ENCODE results near the gene RPL39L. TPM values are rescaled to one million over a fixed set of nuclear protein-coding genes. Genes with fewer than 3 reads are reported as not detected.

Gene RPL39L
- total RNA-seq, 1 experiment from 2014 or later: 27.2 TPM

DNA sequence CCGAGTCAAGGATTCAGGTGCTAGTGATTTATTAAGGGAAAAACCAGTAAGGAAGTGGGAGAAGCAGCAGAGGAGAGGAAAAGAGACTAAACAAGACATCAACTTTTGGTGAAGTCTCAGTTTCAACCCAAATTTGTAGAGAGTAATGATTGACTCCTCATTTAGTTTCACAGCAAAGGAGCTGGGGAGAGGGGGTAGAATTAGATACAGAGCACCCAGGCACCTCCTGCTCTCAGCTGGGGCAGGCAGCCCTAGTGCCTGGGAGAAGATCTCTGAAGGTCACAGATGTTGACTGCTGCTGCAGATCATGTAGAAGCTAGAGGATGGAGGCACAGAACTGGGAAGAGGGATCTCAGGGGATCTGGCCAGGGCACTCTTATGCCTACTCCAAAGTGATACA, 29.1 kb downstream of the RPL39L start:
- CTCF ChIA-PET: interaction anchor here (0.6 kb wide), 1 partner anchor 8 kb away, joined by 5 read pairs; no protein-coding TSS in a partner anchor
- H3K4me3 Mint-ChIP-seq (ENCODE audit: low read depth, unreplicated experiment): no peak overlapping the region
- H3K27me3 Mint-ChIP-seq (ENCODE audit: unreplicated experiment): no peaks in the 10 kb centered on the region
- no peaks in the 10 kb centered on the region for H3K9me3 Mint-ChIP-seq (ENCODE audit: low read depth, unreplicated experiment)
- no peak overlapping the region for H3K27ac Mint-ChIP-seq (ENCODE audit: unreplicated experiment)
- no TSS peak for BruUV-seq (replicated peaks)
- intact Hi-C loops (cut with micrococcal nuclease; ENCODE audit: unreplicated experiment): no loop called here
- no peak for TF ChIP-seq CTCF (IDR thresholded peaks at IDR 0.05; ENCODE audit: unreplicated experiment)
- H3K36me3 Mint-ChIP-seq (ENCODE audit: insufficient read depth, unreplicated experiment): no peaks in the 10 kb centered on the region
- H3K4me1 Mint-ChIP-seq (ENCODE audit: low read depth, unreplicated experiment): peaks cover 12% of the 10 kb centered on the region
- no peak for DNase-seq

DNA sequence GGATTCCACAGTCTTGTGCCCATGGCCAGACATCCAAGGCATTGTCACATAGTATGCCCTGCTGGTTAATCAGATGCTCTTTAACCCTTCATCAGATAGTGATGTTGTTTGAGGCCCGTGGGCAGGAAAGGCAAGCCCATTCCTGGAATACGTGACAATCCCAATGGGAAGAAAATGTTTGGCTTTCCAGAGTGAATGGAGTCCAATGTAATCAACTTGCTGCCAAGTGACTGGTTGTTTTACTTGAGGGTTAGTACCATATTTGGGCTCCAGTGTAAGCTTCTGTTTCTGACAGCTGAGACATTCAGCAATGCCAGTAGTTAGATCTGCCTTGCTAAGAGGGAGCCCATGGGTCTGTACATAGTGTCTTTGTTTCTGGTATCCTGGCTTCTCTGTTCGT, 31.3 kb downstream of the RPL39L start:
- Mint-ChIP-seq H3K9me3 (ENCODE audit: low read depth, unreplicated experiment) (no peaks in the 10 kb centered on the region), H3K36me3 (ENCODE audit: insufficient read depth, unreplicated experiment) (no peaks in the 10 kb centered on the region), H3K27me3 (ENCODE audit: unreplicated experiment) (no peaks in the 10 kb centered on the region), H3K4me3 (ENCODE audit: low read depth, unreplicated experiment) (no peak overlapping the region), H3K27ac (ENCODE audit: unreplicated experiment) (no peak overlapping the region), H3K4me1 (ENCODE audit: low read depth, unreplicated experiment) (peaks cover 10% of the 10 kb centered on the region)
- no peak for DNase-seq
- no peak for TF ChIP-seq CTCF (IDR thresholded peaks at IDR 0.05; ENCODE audit: unreplicated experiment)
- intact Hi-C loops (cut with micrococcal nuclease; ENCODE audit: unreplicated experiment): no loop called here
- no TSS peak for BruUV-seq (replicated peaks)
- CTCF ChIA-PET: no interaction called here

DNA sequence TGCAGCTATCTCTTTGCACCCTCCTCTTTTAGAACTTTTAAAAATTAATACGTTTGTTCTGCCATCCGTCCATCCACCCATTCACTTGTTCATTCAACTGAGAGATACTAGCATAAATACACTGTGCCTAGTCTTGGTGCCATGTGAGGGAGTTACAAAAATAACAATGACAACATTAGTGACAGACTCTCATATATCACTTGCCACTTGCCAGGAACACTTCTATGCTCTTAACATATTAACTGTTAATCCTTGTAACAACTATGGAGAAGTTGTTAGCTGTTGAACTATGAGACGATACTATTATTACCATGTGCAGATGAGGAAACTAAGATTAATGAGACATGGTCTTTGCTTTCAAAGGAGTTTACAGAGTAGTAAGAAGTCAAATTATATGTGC, 33.6 kb downstream of the RPL39L start:
- Mint-ChIP-seq H3K27me3 (ENCODE audit: unreplicated experiment) (no peaks in the 10 kb centered on the region), H3K4me3 (ENCODE audit: low read depth, unreplicated experiment) (no peak overlapping the region), H3K27ac (ENCODE audit: unreplicated experiment) (no peak overlapping the region), H3K9me3 (ENCODE audit: low read depth, unreplicated experiment) (no peaks in the 10 kb centered on the region), H3K4me1 (ENCODE audit: low read depth, unreplicated experiment) (peaks cover 10% of the 10 kb centered on the region), H3K36me3 (ENCODE audit: insufficient read depth, unreplicated experiment) (no peaks in the 10 kb centered on the region)
- CTCF ChIA-PET: no interaction called here
- no TSS peak for BruUV-seq (replicated peaks)
- DNase-seq: no peak
- intact Hi-C loops (cut with micrococcal nuclease; ENCODE audit: unreplicated experiment): no loop called here
- no peak for TF ChIP-seq CTCF (IDR thresholded peaks at IDR 0.05; ENCODE audit: unreplicated experiment)

GRCh38 chr3:187104933-187105332, 34.4 kb downstream of the RPL39L start:
- no peaks in the 10 kb centered on the region for H3K36me3 Mint-ChIP-seq (ENCODE audit: insufficient read depth, unreplicated experiment)

More at GRCh38 chr3:187104933-187105332, 34.4 kb downstream of the RPL39L start:
- Mint-ChIP-seq H3K9me3 (ENCODE audit: low read depth, unreplicated experiment) (no peaks in the 10 kb centered on the region), H3K4me1 (ENCODE audit: low read depth, unreplicated experiment) (peaks cover 10% of the 10 kb centered on the region), H3K27me3 (ENCODE audit: unreplicated experiment) (no peaks in the 10 kb centered on the region), H3K4me3 (ENCODE audit: low read depth, unreplicated experiment) (no peak overlapping the region), H3K27ac (ENCODE audit: unreplicated experiment) (no peak overlapping the region)
- no peak for DNase-seq
- no TSS peak for BruUV-seq (replicated peaks)
- CTCF ChIA-PET: no interaction called here
- TF ChIP-seq CTCF (IDR thresholded peaks at IDR 0.05; ENCODE audit: unreplicated experiment): no peak
- intact Hi-C loops (cut with micrococcal nuclease; ENCODE audit: unreplicated experiment): no loop called here

Measured in Calu3 (cell line).